Occipital lobe (tissue), 2 donors: ENCODE measurements around the gene SUCLA2. TPM values are rescaled to one million over a fixed set of nuclear protein-coding genes. Genes with fewer than 3 reads are reported as not detected.

ENCODE experiments used
- DNase-seq: peaks from one replicate; lab custom pipeline; 2025; lab: John Stamatoyannopoulos, UW
- total RNA-seq: library from RNA; depleted of rRNA; stranded (reverse); fragments of >200 nt; gene quantifications from one replicate; pipeline ENCODE4 v1.2.3, GENCODE V29; 2014

SUCLA2 gene
- 63.3 TPM for total RNA-seq

GRCh38 chr13:48001114-48001881 is at the start of gene SUCLA2:
Gene SUCLA2 (minus strand): TSS chr13:48001273. CDS start chr13:48001269, 4 bp downstream.
- DNase-seq = peak; percentile 86

GRCh38 chr13:48050550-48050949 is 49.5 kb upstream of the SUCLA2 start:
- no peak for DNase-seq

GRCh38 chr13:48043789-48044503 is 42.9 kb upstream of the SUCLA2 start:
- DNase-seq = no peak

GRCh38 chr13:48042894-48043293 is 41.8 kb upstream of the SUCLA2 start:
- no peak for DNase-seq

GRCh38 chr13:48040896-48041295 is 39.8 kb upstream of the SUCLA2 start:
- DNase-seq = no peak

GRCh38 chr13:48040049-48040448 is 39.0 kb upstream of the SUCLA2 start:
- DNase-seq = no peak

GRCh38 chr13:48038761-48039160 is 37.7 kb upstream of the SUCLA2 start:
- no peak for DNase-seq

GRCh38 chr13:48037346-48038173 is 36.5 kb upstream of the SUCLA2 start, which contains the start of gene NUDT15:
Gene NUDT15 (plus strand): TSS chr13:48037726. CDS start chr13:48037747, 21 bp downstream.
- peak; percentile 90 for DNase-seq

GRCh38 chr13:48029859-48030258 is 28.8 kb upstream of the SUCLA2 start:
- DNase-seq = no peak

- no peak for DNase-seq
Measured at GRCh38 chr13:48028066-48028465, 27.0 kb upstream of the SUCLA2 start.

- no peak for DNase-seq
Measured at GRCh38 chr13:48019796-48020195, 18.7 kb upstream of the SUCLA2 start.

GRCh38 chr13:48018637-48019036 is 17.6 kb upstream of the SUCLA2 start:
- no peak for DNase-seq

- DNase-seq = no peak
Measured at GRCh38 chr13:48014359-48014758, 13.3 kb upstream of the SUCLA2 start.

- no peak for DNase-seq
Measured at GRCh38 chr13:48012668-48013067, 11.6 kb upstream of the SUCLA2 start.

- no peak for DNase-seq
Measured at GRCh38 chr13:48010698-48011097, 9.6 kb upstream of the SUCLA2 start.

- DNase-seq = no peak
Measured at GRCh38 chr13:48009284-48009683, 8.2 kb upstream of the SUCLA2 start.

GRCh38 chr13:48006396-48006795 is 5.3 kb upstream of the SUCLA2 start:
- no peak for DNase-seq

- DNase-seq = no peak
Measured at GRCh38 chr13:48004201-48004600, 3.1 kb upstream of the SUCLA2 start.

- DNase-seq = peak; percentile 0
Measured at GRCh38 chr13:48001999-48002398, 926 bp upstream of the SUCLA2 start.

- no peak for DNase-seq
Measured at GRCh38 chr13:48000559-48001113, 437 bp downstream of the SUCLA2 start.

GRCh38 chr13:47999973-48000372 is 1.1 kb downstream of the SUCLA2 start:
- no peak for DNase-seq

GRCh38 chr13:47997384-47997783 is 3.7 kb downstream of the SUCLA2 start:
- no peak for DNase-seq
